Measurements from ENCODE around the gene RXYLT1.

Gene RXYLT1

DNA sequence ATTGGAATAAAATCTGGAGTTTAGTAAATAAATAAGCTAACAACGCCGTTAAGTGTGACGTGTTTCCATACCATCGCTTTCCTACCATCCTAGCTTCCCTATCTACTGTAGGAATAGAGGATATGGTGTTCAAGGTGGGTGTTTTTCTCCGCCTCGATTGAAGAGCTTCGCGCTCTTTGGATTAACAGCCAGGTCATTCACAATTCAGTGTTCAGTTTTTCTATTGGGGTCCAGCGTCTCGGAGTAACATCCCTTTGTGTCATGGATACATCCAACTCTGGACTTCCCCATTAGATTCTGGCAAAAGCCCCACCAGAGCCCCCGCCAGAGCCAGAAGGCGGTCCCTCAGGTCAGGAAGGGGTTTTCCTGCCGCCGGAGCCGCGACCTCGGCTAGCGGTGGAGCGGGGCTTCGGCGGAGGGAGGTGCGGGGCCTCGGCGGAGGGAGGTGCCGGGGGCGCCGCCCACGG is 63.6 kb downstream of the RXYLT1 start:
- no peak for DNase-seq (ENCODE audit: low read depth in 3 of 3, low spot score in 1 of 3)

DNA sequence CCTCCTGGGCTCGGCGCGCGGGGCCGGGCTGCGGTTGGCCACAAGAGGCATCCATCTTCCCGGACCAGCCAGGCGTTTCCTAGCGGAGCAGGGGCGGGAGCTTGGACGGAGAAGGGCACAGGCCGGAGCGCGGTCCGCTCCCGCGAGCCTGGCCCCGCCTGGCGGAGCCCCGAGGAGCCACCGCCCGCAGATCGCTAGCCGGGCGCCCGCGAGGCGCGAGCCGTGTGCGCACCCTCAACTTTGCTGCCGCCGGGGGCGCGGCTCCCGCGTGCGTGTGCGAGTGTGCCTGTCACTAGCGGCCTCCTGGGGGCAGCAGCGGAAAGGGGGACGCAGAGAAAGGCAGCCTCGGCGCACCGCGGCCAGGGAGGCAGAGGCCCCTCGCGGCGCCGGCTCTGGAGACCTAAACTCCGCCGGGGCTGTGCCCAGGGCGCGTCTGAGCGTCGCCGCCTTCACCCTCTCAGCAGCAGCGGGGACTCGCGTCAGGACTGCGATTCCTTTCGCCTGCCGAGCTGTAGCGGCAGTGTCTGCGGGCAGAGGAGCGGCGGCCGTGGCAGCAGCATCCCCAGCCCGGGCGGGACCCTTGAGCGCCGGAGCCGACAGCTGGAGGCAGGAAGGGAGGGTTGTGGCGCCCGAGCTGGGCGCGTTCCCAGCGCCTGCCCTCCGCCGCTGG is 64.1 kb downstream of the RXYLT1 start:
- DNase-seq (ENCODE audit: low read depth in 3 of 3, low spot score in 1 of 3): peak; percentile 16 to 63 (median 52)

DNA sequence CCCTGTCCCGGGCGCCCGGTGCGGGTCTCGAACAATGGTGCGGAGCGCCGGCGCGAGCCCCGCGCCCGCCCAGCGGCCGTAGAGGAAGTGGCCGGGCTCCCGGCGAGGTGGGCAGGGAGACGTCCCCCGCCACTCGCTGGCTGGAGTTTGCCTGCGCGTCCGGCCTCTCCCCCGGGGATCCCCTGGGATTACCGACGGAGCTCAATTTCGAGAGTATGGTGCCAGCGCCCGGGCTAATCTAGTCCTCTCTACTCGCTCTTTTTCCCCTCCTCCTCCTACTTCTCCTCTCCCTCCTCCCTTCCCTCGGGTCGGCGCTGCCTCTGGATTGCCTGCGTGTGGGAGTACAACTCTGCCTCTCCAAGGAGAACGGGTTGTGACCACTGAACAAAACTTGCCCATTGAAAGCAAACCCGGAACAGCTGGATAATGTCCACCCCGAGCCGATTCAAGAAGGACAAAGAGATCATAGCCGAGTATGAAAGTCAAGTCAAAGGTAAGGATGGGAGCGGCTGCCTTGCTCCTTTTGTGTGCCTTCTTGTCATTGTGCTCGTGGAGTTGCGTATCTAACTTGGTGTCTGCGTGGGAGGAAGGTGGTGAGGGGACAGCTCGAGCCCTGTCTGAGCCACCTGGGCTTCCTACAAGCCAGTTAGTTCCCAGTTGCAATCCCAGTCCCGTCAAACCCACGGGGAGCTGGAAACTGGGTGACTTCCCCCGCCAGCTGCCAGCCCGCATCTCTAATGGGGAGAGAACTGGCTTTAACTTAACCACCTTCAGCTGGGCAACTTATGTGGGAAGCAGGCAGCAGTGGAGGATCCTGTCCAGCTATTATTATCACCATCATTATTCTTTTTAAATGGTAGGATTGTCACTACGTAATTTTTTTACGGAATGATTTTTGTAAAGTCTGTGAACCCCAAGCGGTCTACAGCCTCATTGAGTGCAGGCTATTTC is 65.0 kb downstream of the RXYLT1 start, which contains the start of gene SRGAP1:
SRGAP1 (plus strand) TSS at position 310 of the 951 bp plus-strand sequence; CDS start at position 427, 117 bp downstream.
- peak in 1 of 3 donors; percentile 5 for DNase-seq (ENCODE audit: low read depth in 3 of 3, low spot score in 1 of 3)

DNA sequence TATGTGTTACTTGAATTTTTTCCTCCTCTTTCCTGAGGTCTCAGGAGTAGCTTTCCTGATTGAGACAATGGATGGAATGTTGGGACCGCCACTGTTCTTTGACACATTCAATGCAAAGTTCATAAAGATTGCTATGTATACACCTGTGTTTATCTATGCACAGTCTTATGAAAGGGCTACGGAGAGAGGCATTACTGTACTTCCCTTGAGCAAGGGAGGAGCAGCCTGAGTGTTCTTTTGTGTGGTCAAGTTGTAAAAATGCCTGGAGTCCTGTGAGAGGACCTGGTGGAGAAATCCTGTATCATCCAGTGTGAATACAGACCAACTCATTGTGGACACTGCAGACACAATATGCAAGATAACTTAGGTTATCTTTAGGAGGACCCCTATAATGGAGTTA is 66.0 kb downstream of the RXYLT1 start:
- no peak for DNase-seq (ENCODE audit: low read depth in 3 of 3, low spot score in 1 of 3)

DNA sequence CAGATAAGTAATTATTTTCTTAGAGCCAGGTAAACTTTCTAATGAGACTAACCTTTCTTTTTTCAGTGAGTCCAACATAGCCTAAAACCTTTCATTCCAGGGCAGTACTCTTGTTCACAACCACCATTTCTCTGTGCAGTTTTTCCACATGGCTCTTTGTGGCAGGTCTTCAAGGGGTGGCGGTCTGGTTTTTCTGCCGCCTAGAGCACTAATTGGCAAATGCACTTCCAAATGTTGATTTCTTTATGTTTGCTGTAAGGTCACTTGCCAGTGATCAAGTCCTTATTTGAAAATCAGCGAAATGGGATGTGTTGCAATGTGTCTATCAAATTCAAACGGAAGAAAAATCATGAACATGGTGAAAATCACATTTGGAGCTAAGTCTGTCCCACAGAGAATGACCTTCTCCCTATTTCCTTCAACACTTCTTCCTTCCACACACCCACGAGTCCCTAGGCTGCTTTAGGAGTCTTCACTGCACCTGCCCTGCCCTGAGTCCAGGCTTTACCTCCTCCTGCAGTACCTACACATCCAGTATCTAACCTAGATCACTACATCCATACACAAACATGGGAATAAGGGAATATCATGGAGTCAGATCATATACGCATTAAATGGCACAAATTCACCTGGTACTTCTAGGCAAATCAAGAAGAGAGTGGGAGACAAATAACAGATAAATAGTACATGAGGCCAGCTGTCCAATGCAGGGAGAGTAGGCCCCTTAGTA is 66.7 kb downstream of the RXYLT1 start:
- no peak for DNase-seq (ENCODE audit: low read depth in 3 of 3, low spot score in 1 of 3)

DNA sequence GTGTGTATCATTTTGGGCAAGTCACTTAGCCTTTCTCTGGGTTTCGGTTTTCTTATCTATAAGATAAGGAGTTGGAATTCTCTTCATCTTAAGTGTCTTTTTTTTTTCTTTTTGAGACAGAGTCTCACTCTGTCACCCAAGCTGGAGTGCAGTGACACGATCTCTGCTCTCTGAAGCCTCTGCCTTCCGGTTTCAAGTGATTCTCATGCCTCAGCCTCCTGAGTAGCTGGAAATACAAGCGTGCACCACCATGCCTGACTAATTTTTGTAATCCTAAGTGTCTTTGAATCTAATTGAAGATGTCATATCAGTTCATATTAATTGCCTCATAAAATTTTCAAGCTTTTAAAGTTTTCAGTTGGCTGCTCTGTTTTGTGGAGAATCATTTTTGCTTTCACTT is 68.7 kb downstream of the RXYLT1 start:
- DNase-seq (ENCODE audit: low read depth in 3 of 3, low spot score in 1 of 3): no peak

DNA sequence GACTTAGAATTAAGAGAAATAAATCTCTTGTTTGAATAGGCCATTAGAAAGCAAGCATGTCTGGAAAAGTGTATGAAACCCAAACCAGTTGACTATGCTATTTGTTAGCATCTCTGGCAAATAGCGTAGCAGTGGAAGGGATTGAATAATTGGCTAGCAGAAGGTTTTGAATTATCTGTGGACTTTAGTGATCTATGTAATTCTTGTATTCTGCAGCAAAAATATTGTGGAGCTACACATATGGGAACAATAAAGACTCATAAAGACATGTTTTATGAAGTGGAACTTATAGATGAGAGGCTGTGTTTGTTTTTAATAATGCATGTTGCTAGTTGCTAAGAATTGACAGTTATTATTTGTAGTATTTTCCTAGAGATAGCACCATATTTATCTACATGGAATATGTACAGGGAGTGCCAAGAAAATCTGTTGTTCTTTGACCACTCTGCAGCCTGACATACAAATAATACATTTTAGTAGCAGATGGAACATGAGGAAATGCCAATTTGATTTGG is 69.5 kb downstream of the RXYLT1 start:
- no peak for DNase-seq (ENCODE audit: low read depth in 3 of 3, low spot score in 1 of 3)

DNA sequence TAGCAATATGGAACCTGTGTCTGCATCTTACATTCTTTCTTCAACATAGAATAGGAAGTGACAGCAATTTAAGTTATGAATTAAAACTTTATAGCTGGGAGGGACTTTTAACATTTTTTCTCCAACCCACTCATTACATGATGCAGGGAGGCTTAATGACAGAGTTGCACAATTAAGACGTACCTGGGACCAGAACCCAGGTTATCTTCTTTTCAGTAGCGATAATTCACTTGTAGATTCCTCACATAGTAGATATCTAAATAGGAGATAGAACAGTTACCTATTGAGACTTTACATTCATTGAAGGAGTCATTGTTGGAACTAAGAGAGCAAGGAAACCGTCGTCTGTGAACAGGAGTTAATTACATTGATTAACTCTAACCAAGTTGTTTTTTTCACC is 69.9 kb downstream of the RXYLT1 start:
- DNase-seq (ENCODE audit: low read depth in 3 of 3, low spot score in 1 of 3): no peak

DNA sequence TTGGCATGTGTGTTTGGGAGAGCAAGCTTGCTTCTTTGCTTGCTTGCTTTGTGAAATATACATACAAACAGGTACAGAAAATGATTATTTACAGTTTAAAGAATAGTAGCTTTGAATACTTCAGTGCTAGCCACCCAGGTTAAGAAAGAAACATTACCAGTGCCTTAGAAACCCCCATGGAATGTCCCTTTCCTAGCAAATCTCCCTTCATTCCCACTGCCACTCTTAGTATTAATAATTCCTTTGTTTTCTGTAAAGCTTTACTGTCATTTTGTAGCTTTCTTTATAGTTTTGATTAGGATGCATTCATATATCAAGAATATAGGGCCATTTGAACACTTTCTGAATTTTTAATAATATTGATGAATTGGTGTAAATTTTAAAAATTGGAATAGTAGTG is 74.3 kb downstream of the RXYLT1 start:
- no peak for DNase-seq (ENCODE audit: low read depth in 3 of 3, low spot score in 1 of 3)

DNA sequence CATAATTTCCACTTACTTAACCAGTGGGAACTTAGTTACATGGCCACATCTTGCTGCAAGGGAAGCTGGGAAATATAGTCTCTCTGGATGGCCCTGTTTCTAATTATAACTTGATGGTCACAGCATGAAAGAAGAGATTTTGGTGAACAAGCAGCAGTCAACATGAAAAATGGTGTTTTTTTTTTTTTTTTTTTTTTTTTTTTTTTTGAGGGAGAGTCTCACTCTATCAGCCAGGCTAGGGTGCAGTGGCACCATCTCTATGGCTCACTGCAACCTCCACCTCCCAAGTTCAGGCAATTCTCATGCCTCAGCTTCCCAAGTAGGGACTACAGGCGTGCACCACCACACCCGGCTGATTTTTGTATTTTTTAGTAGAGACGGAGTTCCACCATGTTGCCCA is 75.6 kb downstream of the RXYLT1 start:
- no peak for DNase-seq (ENCODE audit: low read depth in 3 of 3, low spot score in 1 of 3)

DNA sequence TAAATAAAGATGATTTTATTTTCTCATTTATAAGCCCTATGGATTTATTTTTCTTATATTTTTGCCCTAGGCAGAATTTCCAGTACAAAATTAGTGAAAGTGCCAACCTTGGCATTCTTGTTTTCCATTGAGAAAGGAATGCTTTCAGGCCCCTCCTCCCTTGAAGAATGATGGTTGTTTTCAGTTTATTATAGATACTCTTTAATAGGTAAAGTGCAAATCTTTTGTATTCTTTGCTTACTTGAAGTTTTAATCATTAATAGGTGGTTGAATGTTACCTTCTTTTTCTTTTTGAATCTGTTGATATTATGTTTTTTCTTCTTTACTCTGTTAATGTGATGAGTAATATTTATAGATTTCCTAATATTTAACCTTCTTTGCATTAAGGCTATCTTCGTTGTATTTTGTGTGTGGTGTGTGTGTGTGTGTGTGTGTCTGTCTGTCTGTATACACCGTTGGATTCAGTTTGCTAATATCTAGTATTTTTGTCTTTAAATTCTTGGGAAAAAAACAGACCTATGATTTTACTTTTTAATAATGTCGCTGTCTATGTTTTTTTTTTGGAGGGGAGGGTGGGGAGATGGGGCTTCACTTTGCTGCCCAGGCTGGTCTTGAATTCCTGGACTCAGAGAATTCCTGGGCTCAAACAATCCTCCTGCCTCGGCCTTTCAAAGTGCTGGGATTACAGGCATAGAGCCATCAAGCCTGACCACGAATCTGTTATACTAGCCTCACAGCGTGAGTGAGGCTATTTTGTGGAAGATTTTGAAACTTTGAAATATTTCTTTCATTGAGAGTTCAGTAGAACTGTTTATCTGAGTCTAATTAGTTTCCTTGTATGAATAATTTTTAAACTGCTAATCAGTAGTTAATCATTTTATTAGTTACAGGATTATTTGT is 78.3 kb downstream of the RXYLT1 start:
- DNase-seq (ENCODE audit: low read depth in 3 of 3, low spot score in 1 of 3): no peak
